GM19452 (cell line): ENCODE results near the gene KCNQ1.

ENCODE experiments used
- ATAC-seq: cut with Tn5 transposase; IDR thresholded peaks from one replicate; pipeline ENCODE4 v1.9.1; 2021; ENCODE audit not compliant: unreplicated experiment

The KCNQ1 gene

GRCh38 chr11:2677127-2677526 lies 232.3 kb downstream of the KCNQ1 start:
- peak; percentile 53 for ATAC-seq

GRCh38 chr11:2678396-2678795 lies 233.6 kb downstream of the KCNQ1 start:
- no peak for ATAC-seq

GRCh38 chr11:2679011-2679676 lies 234.3 kb downstream of the KCNQ1 start:
- no peak for ATAC-seq

- ATAC-seq, result no peak
Observed at GRCh38 chr11:2681408-2682145, 236.8 kb downstream of the KCNQ1 start.

GRCh38 chr11:2683806-2684205 lies 239.0 kb downstream of the KCNQ1 start:
- ATAC-seq, result no peak

GRCh38 chr11:2684581-2684980 lies 239.8 kb downstream of the KCNQ1 start:
- ATAC-seq, result no peak

GRCh38 chr11:2685051-2685450 lies 240.2 kb downstream of the KCNQ1 start:
- ATAC-seq, result no peak

- ATAC-seq, result no peak
Observed at GRCh38 chr11:2685566-2686359, 241.0 kb downstream of the KCNQ1 start.

- no peak for ATAC-seq
Observed at GRCh38 chr11:2686360-2687222, 241.8 kb downstream of the KCNQ1 start.

GRCh38 chr11:2687223-2687530 lies 242.4 kb downstream of the KCNQ1 start:
- ATAC-seq, result no peak

GRCh38 chr11:2687782-2688191 lies 243.0 kb downstream of the KCNQ1 start:
- no peak for ATAC-seq

GRCh38 chr11:2688381-2689231 lies 243.8 kb downstream of the KCNQ1 start:
- no peak for ATAC-seq

GRCh38 chr11:2689651-2690575 lies 245.1 kb downstream of the KCNQ1 start:
- ATAC-seq, result no peak

- no peak for ATAC-seq
Observed at GRCh38 chr11:2690596-2691354, 246.0 kb downstream of the KCNQ1 start.

GRCh38 chr11:2691355-2691761 lies 246.6 kb downstream of the KCNQ1 start:
- no peak for ATAC-seq

GRCh38 chr11:2691991-2692875 lies 247.4 kb downstream of the KCNQ1 start:
- ATAC-seq, result no peak
